Fibroblast of skin of scalp (primary cell): ENCODE data around the gene XXYLT1.
"Not testable (repeated sequence)": the region's sequence is repeated elsewhere in the genome, so short reads cannot be mapped to it uniquely, and the experiment has no call there.

Experiments used
- DNase-seq: peaks from one replicate; pipeline ENCODE4 v3.0.0-alpha.2; 2013

Gene XXYLT1

GRCh38 chr3:195060531-195061291 is 210.2 kb downstream of the XXYLT1 start:
- DNase-seq, result no peak

GRCh38 chr3:195060217-195060481 is 210.8 kb downstream of the XXYLT1 start:
- DNase-seq, result no peak

GRCh38 chr3:195059471-195060216 is 211.3 kb downstream of the XXYLT1 start:
- DNase-seq, result no peak

- no peak for DNase-seq
These were observed 212.0 kb downstream of the XXYLT1 start for GRCh38 chr3:195059006-195059350.

GRCh38 chr3:195058336-195059005 is 212.5 kb downstream of the XXYLT1 start:
- DNase-seq, result no peak

- DNase-seq, result no peak
These were observed 213.2 kb downstream of the XXYLT1 start for GRCh38 chr3:195057716-195058115.

GRCh38 chr3:195056506-195056905 is 214.5 kb downstream of the XXYLT1 start:
- no peak for DNase-seq

GRCh38 chr3:195054311-195054710 is 216.6 kb downstream of the XXYLT1 start:
- no peak for DNase-seq

- DNase-seq, result no peak
These were observed 218.0 kb downstream of the XXYLT1 start for GRCh38 chr3:195052939-195053338.

GRCh38 chr3:195050296-195050695 is 220.7 kb downstream of the XXYLT1 start:
- DNase-seq, result not testable (repeated sequence)

GRCh38 chr3:195048059-195048905 is 222.7 kb downstream of the XXYLT1 start:
- no peak for DNase-seq

- DNase-seq, result no peak
These were observed 223.4 kb downstream of the XXYLT1 start for GRCh38 chr3:195047536-195047935.

GRCh38 chr3:195046441-195046840 is 224.5 kb downstream of the XXYLT1 start:
- DNase-seq, result no peak

- no peak for DNase-seq
These were observed 225.3 kb downstream of the XXYLT1 start for GRCh38 chr3:195045481-195046210.

- no peak for DNase-seq
These were observed 226.5 kb downstream of the XXYLT1 start for GRCh38 chr3:195044411-195044810.

- DNase-seq, result peak; percentile 29
These were observed 227.2 kb downstream of the XXYLT1 start for GRCh38 chr3:195043607-195044339.

GRCh38 chr3:195042743-195043606 is 228.0 kb downstream of the XXYLT1 start:
- DNase-seq, result no peak

- no peak for DNase-seq
These were observed 228.9 kb downstream of the XXYLT1 start for GRCh38 chr3:195041871-195042742.

GRCh38 chr3:195040773-195041520 is 230.0 kb downstream of the XXYLT1 start:
- no peak for DNase-seq
